CD4-positive, alpha-beta T cell treated with Interleukin-6 at 100 ng/mL for 8 hours (primary cell): ENCODE results near the gene KLHDC1.

Source experiments
- DNase-seq: peaks from one replicate; pipeline ENCODE4 v3.0.0-alpha.2; 2020; ENCODE audit warnings: mixed read lengths, low spot score

The KLHDC1 gene

GRCh38 chr14:49783394-49784014, 90.6 kb downstream of the KLHDC1 start:
- no peak for DNase-seq

- no peak for DNase-seq
These were observed 93.4 kb downstream of the KLHDC1 start for GRCh38 chr14:49786315-49786714.

GRCh38 chr14:49792618-49793017, 99.7 kb downstream of the KLHDC1 start:
- DNase-seq = no peak

- no peak for DNase-seq
These were observed 103.1 kb downstream of the KLHDC1 start for GRCh38 chr14:49796025-49796424.
